Calu3 (cell line): ENCODE data around the gene SLC12A6. TPM values are rescaled to one million over a fixed set of nuclear protein-coding genes. Genes with fewer than 3 reads are reported as not detected.

Experiments used
- BruUV-seq: library from RNA; stranded (reverse); fragments of 400-500 nt; replicated peaks from 2 replicates; lab custom pipeline; 2021; lab: Mats Ljungman, UMichigan
- CTCF ChIA-PET: fragments of 300-600 bp; sonication (Branson Sonifier 250); formaldehyde crosslinking; loops from one replicate; lab custom pipeline; 2022; ENCODE audit warnings: antibody characterized with exemption; lab: Charles Lee
- DNase-seq: peaks from one replicate; pipeline ENCODE4 v3.0.0; 2022
- H3K27ac Mint-ChIP-seq: one replicate; pipeline ENCODE4 v1.8.0; 2022; ENCODE audit warnings: mixed read lengths; ENCODE audit not compliant: unreplicated experiment
- H3K27me3 Mint-ChIP-seq: one replicate; pipeline ENCODE4 v1.8.0; 2022; ENCODE audit warnings: mixed read lengths; ENCODE audit not compliant: unreplicated experiment
- H3K36me3 Mint-ChIP-seq: one replicate; pipeline ENCODE4 v1.8.0; 2022; ENCODE audit warnings: mild to moderate bottlenecking, moderate library complexity, mixed read lengths; ENCODE audit not compliant: insufficient read depth, unreplicated experiment
- H3K4me1 Mint-ChIP-seq: one replicate; pipeline ENCODE4 v1.8.0; 2022; ENCODE audit warnings: mild to moderate bottlenecking, low read depth, mixed read lengths; ENCODE audit not compliant: unreplicated experiment
- H3K4me3 Mint-ChIP-seq: one replicate; pipeline ENCODE4 v1.8.0; 2022; ENCODE audit warnings: mild to moderate bottlenecking, low read depth, moderate library complexity, mixed read lengths; ENCODE audit not compliant: unreplicated experiment
- H3K9me3 Mint-ChIP-seq: one replicate; pipeline ENCODE4 v1.8.0; 2022; ENCODE audit warnings: low read depth, mixed read lengths; ENCODE audit not compliant: unreplicated experiment
- intact Hi-C: fragments of 100-400 bp; cut with micrococcal nuclease; formaldehyde crosslinking; loops from one replicate; pipeline ENCODE4 v1.10.0; 2022; ENCODE audit not compliant: unreplicated experiment
- total RNA-seq: library from RNA; stranded (reverse); gene quantifications from 2 replicates; pipeline ENCODE4 v1.2.3, GENCODE V29; 2022
- TF ChIP-seq, protein P1 (sequence below): fragments of 200-600 bp; IDR thresholded peaks from one replicate; pipeline ENCODE4 v1.8.0; 2022; ENCODE audit warnings: antibody characterized with exemption; ENCODE audit not compliant: unreplicated experiment

The SLC12A6 gene
- total RNA-seq, 1 experiment from 2014 or later = 3.8 TPM

DNA sequence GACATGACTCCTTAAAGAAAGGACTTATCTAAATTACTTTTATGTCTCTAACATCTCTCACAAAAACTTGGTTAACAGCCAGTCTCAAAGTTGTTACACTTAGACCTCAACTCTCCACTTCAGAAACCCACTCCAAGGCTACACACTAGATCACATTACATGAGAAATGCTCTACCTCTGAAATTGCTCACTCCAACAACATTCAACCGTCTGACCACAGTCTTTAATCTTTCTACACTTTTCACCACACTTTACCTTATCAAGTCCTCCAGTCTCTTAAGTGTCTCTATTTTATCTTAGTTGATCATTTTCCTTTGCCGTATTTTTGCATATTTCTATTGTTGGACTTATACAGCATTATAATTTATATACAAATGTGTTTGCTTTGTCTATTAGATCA lies 5.8 kb downstream of the SLC12A6 start:
- TF ChIP-seq, protein P1, sequence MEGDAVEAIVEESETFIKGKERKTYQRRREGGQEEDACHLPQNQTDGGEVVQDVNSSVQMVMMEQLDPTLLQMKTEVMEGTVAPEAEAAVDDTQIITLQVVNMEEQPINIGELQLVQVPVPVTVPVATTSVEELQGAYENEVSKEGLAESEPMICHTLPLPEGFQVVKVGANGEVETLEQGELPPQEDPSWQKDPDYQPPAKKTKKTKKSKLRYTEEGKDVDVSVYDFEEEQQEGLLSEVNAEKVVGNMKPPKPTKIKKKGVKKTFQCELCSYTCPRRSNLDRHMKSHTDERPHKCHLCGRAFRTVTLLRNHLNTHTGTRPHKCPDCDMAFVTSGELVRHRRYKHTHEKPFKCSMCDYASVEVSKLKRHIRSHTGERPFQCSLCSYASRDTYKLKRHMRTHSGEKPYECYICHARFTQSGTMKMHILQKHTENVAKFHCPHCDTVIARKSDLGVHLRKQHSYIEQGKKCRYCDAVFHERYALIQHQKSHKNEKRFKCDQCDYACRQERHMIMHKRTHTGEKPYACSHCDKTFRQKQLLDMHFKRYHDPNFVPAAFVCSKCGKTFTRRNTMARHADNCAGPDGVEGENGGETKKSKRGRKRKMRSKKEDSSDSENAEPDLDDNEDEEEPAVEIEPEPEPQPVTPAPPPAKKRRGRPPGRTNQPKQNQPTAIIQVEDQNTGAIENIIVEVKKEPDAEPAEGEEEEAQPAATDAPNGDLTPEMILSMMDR = no peak
- Mint-ChIP-seq H3K4me1 (peaks cover 7% of the 10 kb centered on the region), H3K9me3 (no peaks in the 10 kb centered on the region), H3K36me3 (peaks cover 2% of the 10 kb centered on the region), H3K4me3 (no peak overlapping the region), H3K27ac (no peak overlapping the region), H3K27me3 (no peaks in the 10 kb centered on the region)
- intact Hi-C loops = loop anchor here (10.0 kb wide), 1 partner anchor 107 kb away; the partner anchor contains the start of gene EMC4
- CTCF ChIA-PET = no interaction called here
- no peak for DNase-seq
- no TSS peak for BruUV-seq

DNA sequence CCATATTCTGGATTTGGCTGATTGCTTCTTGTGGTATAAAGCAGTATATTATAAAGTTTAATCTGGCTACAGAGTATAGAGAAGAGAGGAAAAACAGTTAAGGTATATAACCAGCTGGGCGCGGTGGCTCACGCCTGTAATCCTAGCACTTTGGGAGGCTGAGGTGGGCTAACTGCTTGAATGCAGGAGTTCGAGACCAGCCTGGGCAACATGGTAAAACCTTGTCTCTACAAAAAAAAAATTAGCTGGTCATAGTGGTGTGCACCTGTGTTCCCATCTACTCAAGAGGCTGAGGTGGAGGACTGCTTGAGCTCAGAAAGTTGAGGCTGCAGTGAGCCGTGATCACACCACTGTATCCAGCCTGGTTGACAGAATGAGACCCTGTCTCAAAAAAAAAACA lies 7.3 kb downstream of the SLC12A6 start:
- intact Hi-C loops = loop anchor here (10.0 kb wide), 1 partner anchor 105 kb away; the partner anchor contains the start of gene EMC4

DNA sequence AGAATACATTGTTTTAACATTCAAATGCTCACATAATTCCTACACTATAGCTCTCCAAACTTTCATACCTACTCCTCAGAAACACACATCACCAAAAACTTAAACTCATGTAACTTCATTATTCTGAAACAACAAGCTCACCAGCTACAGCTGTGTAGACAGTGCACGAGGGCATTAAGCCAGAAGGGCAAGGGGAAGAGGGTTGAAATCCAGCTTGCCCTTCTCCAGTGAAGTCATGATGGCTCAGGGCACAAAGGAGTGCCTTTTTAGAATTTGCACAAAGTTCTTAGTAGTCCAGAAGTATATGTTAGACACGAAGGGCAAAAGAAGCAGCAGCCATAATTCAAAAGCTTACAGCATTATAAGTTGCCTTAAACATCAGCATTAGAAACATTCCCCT lies 8.6 kb downstream of the SLC12A6 start:
- intact Hi-C loops = no loop called here
- no peaks in the 10 kb centered on the region for H3K9me3 Mint-ChIP-seq
- CTCF ChIA-PET = no interaction called here
- H3K27me3 Mint-ChIP-seq = no peaks in the 10 kb centered on the region
- DNase-seq = no peak
- H3K4me3 Mint-ChIP-seq = no peak overlapping the region
- no peak overlapping the region for H3K27ac Mint-ChIP-seq
- TF ChIP-seq, protein P1 = no peak
- no peaks in the 10 kb centered on the region for H3K36me3 Mint-ChIP-seq
- BruUV-seq = no TSS peak
- no peaks in the 10 kb centered on the region for H3K4me1 Mint-ChIP-seq

More for the DNA sequence above, 7.3 kb downstream of the SLC12A6 start:
- Mint-ChIP-seq H3K27me3 (no peaks in the 10 kb centered on the region), H3K4me1 (peaks cover 1% of the 10 kb centered on the region), H3K27ac (no peak overlapping the region), H3K9me3 (no peaks in the 10 kb centered on the region), H3K36me3 (no peaks in the 10 kb centered on the region), H3K4me3 (no peak overlapping the region)
- CTCF ChIA-PET = no interaction called here
- TF ChIP-seq, protein P1 = no peak
- no peak for DNase-seq
- BruUV-seq = no TSS peak

DNA sequence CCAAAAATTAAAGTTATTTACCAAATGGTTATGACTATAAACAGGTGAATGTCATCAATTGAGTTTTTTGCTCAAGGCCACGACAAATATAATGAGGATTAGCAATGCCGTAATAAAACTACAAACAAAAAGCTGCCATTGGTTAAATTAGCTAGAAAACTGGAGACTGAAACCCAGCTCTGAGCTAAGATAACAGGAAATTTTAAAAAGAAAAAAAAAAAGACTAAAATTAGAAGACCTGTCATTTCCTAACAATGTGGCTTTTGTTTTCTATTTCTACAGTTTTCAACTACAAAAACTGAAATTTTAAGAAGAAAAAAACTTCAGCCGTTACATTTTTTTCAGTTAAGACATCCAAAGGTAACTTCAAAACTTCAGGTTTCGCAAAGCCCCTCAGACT lies 9.7 kb downstream of the SLC12A6 start:
- no TSS peak for BruUV-seq
- intact Hi-C loops = no loop called here
- Mint-ChIP-seq H3K27ac (no peak overlapping the region), H3K27me3 (no peaks in the 10 kb centered on the region), H3K4me3 (no peak overlapping the region), H3K4me1 (no peaks in the 10 kb centered on the region), H3K9me3 (no peaks in the 10 kb centered on the region), H3K36me3 (no peaks in the 10 kb centered on the region)
- CTCF ChIA-PET = no interaction called here
- DNase-seq = no peak
- TF ChIP-seq, protein P1 = no peak
